Neutrophil (primary cell): ENCODE data around the gene RAB27A.

ENCODE experiments used
- H3K27ac ChIP-seq: fragments of 200-600 bp; sonication (generic); 2 replicates; pipeline ENCODE4 v1.5.1; 2016; ENCODE audit warnings: mild to moderate bottlenecking, moderate library complexity
- H3K27me3 ChIP-seq: fragments of 200-600 bp; sonication (generic); 2 replicates; pipeline ENCODE4 v1.6.0; 2016; ENCODE audit warnings: mild to moderate bottlenecking
- H3K36me3 ChIP-seq: fragments of 200-600 bp; sonication (generic); 2 replicates; pipeline ENCODE4 v1.5.1; 2017
- H3K4me1 ChIP-seq, 2 experiments: fragments of 200-600 bp in 1 of 2; sonication (generic) in 1 of 2; 1 replicate in 1 of 2; 2 replicates in 1 of 2; pipeline versions ENCODE4 v1.5.1 to v1.6.1; 2013 to 2016; ENCODE audit warnings: low read depth in 1 of 2, low read length in 1 of 2, mild to moderate bottlenecking in 1 of 2, moderate library complexity in 1 of 2; ENCODE audit not compliant: control insufficient read depth in 1 of 2, insufficient read depth in 1 of 2
- H3K4me3 ChIP-seq, 2 experiments: fragments of 200-600 bp in 1 of 2; sonication (generic) in 1 of 2; 1 replicate in 1 of 2; 2 replicates in 1 of 2; pipeline ENCODE4 v1.5.1; 2013 to 2016; ENCODE audit warnings: low read depth in 1 of 2, low read length in 1 of 2, mild to moderate bottlenecking in 1 of 2, moderate library complexity in 1 of 2
- H3K9me3 ChIP-seq: fragments of 200-600 bp; sonication (generic); 2 replicates; pipeline ENCODE4 v1.5.1; 2016
- TF ChIP-seq, protein P1 (sequence below): fragments of 200-600 bp; sonication (generic); IDR thresholded peaks from 2 replicates; pipeline ENCODE4 v1.5.1; 2016; ENCODE audit warnings: antibody characterized with exemption

Gene RAB27A

DNA sequence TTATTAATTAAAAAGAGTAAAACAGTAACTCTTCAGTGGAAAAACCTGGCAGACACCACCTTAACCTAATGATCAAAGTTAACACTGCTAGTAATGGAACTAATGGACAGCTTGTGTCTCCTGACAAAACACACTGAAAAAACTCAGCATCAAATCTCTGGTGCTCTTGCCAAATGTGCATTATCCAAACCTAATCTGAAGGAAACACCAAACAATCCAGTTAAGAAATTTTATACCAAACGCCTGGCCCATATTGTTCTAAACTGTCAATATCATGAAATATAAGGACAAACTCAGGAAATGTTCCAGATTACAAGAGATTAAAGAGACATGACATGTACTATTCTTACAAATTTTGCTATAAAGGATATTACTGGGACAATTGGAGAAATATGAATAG is 103.3 kb downstream of the RAB27A start:
- Histone ChIP-seq H3K4me3 (no peak overlapping the region), H3K27ac (no peak overlapping the region), H3K4me1 (no peaks in the 10 kb centered on the region), H3K27me3 (no peaks in the 10 kb centered on the region), H3K36me3 (peaks cover 66% of the 10 kb centered on the region), H3K9me3 (no peaks in the 10 kb centered on the region)
- TF ChIP-seq, protein P1, sequence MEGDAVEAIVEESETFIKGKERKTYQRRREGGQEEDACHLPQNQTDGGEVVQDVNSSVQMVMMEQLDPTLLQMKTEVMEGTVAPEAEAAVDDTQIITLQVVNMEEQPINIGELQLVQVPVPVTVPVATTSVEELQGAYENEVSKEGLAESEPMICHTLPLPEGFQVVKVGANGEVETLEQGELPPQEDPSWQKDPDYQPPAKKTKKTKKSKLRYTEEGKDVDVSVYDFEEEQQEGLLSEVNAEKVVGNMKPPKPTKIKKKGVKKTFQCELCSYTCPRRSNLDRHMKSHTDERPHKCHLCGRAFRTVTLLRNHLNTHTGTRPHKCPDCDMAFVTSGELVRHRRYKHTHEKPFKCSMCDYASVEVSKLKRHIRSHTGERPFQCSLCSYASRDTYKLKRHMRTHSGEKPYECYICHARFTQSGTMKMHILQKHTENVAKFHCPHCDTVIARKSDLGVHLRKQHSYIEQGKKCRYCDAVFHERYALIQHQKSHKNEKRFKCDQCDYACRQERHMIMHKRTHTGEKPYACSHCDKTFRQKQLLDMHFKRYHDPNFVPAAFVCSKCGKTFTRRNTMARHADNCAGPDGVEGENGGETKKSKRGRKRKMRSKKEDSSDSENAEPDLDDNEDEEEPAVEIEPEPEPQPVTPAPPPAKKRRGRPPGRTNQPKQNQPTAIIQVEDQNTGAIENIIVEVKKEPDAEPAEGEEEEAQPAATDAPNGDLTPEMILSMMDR = no peak

DNA sequence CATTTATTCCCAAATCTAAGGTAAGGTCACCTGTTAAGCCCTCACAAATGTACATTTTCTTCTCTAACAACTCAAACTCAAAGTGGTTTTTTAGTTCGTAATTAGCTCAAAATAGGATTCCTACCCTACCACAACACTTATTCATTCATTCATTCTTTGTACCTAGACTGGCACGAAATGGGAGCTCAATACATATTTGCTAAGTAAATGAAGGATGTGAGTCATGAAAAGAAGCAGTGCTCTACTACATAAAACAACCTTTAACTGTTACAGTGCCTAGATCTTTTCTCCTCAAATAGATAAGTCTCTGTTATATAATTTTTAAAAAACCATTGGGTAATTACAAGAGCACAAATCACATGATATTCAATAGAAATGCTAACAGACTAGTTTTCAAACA is 105.9 kb downstream of the RAB27A start:
- Histone ChIP-seq H3K4me3 (no peak overlapping the region), H3K27ac (no peak overlapping the region), H3K4me1 (peaks cover 0 to 7% of the 10 kb centered on the region in 2 experiments), H3K36me3 (peaks cover 62% of the 10 kb centered on the region), H3K9me3 (no peaks in the 10 kb centered on the region), H3K27me3 (no peaks in the 10 kb centered on the region)
- TF ChIP-seq, protein P1 = no peak

DNA sequence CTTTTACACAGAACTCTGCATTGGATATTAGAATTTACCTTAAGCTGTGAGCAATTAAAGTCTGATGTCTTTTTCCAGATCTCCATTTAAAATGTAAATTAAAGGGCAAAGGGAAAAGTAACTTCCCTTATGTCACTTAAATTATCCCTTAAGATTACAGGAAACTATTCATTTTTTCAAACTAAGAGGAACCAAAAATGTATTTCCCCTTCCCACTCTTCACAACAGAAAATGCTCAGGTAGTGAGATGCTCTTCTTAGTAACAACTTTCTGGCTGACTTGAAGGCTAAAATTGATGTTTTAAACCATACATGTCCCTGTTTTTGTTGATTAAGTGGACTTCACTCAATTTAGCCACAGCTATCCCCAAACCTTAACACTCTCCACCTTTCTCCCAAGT is 110.5 kb downstream of the RAB27A start:
- peak overlapping the region; percentile 60 for H3K27ac ChIP-seq

DNA sequence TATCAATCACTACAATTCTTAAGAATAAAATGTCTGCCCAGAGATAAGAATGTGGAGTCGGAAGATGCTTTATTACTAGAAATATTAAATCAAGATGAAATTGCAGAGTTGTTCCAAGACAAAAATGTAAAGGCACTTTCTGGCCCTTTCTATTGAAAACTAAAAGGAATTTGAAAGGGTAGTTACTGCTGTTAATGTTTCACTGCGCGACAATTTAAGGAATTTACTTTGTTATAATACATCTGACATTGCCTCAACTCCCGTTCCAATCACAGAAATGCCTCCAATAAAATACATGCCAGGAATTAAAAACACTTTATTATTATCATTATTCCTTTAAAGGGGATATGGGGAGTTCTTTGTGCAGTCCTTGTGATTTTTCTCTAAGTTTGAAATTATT is 119.3 kb downstream of the RAB27A start:
- TF ChIP-seq, protein P1 = no peak
- no peaks in the 10 kb centered on the region for H3K9me3 ChIP-seq
- H3K4me3 ChIP-seq = no peak overlapping the region
- no peaks in the 10 kb centered on the region for H3K4me1 ChIP-seq
- no peaks in the 10 kb centered on the region for H3K27me3 ChIP-seq
- no peaks in the 10 kb centered on the region for H3K36me3 ChIP-seq
- H3K27ac ChIP-seq = no peak overlapping the region

More for the DNA sequence above, 110.5 kb downstream of the RAB27A start:
- Histone ChIP-seq H3K9me3 (no peaks in the 10 kb centered on the region), H3K36me3 (peaks cover 56% of the 10 kb centered on the region), H3K4me1 (peaks cover 0 to 7% of the 10 kb centered on the region in 2 experiments), H3K4me3 (no peak overlapping the region), H3K27me3 (no peaks in the 10 kb centered on the region)
- TF ChIP-seq, protein P1 = no peak

DNA sequence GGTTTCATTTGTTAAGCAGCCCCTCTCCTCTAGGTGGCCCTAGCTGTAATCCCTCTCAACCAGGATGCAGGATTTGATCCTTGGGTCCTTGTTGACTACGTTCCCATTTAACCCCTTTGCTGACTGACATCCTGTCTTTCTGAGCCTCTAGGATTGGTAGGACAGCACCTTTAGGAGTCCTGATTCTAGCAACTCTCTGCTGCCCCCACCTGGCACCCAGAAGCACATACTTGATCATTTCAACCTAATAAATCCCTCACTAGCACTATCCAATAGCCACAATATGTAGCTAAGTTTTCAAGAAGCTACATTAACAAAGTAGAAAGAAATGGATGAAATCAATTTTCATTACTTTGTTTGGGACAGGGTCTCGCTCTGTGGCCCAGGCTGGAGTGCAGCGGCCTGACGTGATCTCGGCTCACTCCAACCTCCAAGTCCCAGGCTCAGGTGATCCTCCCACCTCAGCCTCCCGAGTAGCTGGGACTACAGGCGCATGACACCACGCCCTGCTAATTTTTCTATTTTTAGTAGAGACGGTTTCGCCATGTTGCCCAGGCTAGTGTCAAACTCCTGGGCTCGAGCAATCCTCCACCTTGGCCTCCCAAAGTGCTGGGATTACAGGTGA is 121.2 kb downstream of the RAB27A start:
- H3K9me3 ChIP-seq = no peaks in the 10 kb centered on the region
- H3K4me3 ChIP-seq = no peak overlapping the region
- no peaks in the 10 kb centered on the region for H3K27me3 ChIP-seq
- no peaks in the 10 kb centered on the region for H3K36me3 ChIP-seq
- H3K4me1 ChIP-seq = no peaks in the 10 kb centered on the region
- TF ChIP-seq, protein P1 = peak; percentile 47
- no peak overlapping the region for H3K27ac ChIP-seq
